ENCODE measurements around the gene OR6V1. TPM values are rescaled to one million over a fixed set of nuclear protein-coding genes. Genes with fewer than 3 reads are reported as not detected.

The OR6V1 gene
- total RNA-seq, 1 experiment from 2014 or later, result not detected

GRCh38 chr7:143046426-143046851 is 5.7 kb upstream of the OR6V1 start:
- TF ChIP-seq AR (CRISPR knock-in tag; IDR thresholded peaks at IDR 0.05) (no peak), SP1 (CRISPR knock-in tag; conservative IDR thresholded peaks at IDR 0.05) (no peak), FOXP4 (CRISPR knock-in tag; IDR thresholded peaks at IDR 0.05) (no peak)
- TF ChIP-seq, protein P1, sequence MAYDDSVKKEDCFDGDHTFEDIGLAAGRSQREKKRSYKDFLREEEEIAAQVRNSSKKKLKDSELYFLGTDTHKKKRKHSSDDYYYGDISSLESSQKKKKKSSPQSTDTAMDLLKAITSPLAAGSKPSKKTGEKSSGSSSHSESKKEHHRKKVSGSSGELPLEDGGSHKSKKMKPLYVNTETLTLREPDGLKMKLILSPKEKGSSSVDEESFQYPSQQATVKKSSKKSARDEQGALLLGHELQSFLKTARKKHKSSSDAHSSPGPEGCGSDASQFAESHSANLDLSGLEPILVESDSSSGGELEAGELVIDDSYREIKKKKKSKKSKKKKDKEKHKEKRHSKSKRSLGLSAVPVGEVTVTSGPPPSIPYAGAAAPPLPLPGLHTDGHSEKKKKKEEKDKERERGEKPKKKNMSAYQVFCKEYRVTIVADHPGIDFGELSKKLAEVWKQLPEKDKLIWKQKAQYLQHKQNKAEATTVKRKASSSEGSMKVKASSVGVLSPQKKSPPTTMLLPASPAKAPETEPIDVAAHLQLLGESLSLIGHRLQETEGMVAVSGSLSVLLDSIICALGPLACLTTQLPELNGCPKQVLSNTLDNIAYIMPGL (CRISPR knock-in tag; IDR thresholded peaks at IDR 0.05), result no peak
- no peaks in the 10 kb centered on the region; the same call in 1 of the 2 replicates for H3K27me3 Mint-ChIP-seq (ENCODE audit: low read depth)
- no peaks in the 10 kb centered on the region for H3K9me3 Mint-ChIP-seq
- no peaks in the 10 kb centered on the region for H3K4me1 Mint-ChIP-seq
- DNase-seq (ENCODE audit: low spot score), result no peak
- H3K36me3 Mint-ChIP-seq, result no peaks in the 10 kb centered on the region
- ChIA-PET POLR2A (no interaction called here), CTCF (interaction anchor here (3.0 kb wide), 1 partner anchor 169 kb away, joined by 10 read pairs; no protein-coding TSS in a partner anchor)
- H3K27ac Mint-ChIP-seq, result no peak overlapping the region
- no peak overlapping the region for H3K4me3 Mint-ChIP-seq
- ATAC-seq, result no peak

GRCh38 chr7:143047326-143047725 is 4.8 kb upstream of the OR6V1 start:
- H3K27ac Mint-ChIP-seq, result no peak overlapping the region
- no peaks in the 10 kb centered on the region for H3K4me1 Mint-ChIP-seq
- POLR2A ChIA-PET, result no interaction called here
- ATAC-seq (no peak), DNase-seq (ENCODE audit: low spot score) (no peak)
- CTCF ChIA-PET, result interaction anchor here (1.7 to 3.0 kb wide), 2 partner anchors 44 to 168 kb away, joined by 3 to 10 read pairs; no protein-coding TSS in a partner anchor
- no peaks in the 10 kb centered on the region for H3K9me3 Mint-ChIP-seq
- H3K4me3 Mint-ChIP-seq, result no peak overlapping the region
- no peaks in the 10 kb centered on the region; the same call in 1 of the 2 replicates for H3K27me3 Mint-ChIP-seq (ENCODE audit: low read depth)
- H3K36me3 Mint-ChIP-seq, result no peaks in the 10 kb centered on the region
- no peak for TF ChIP-seq NFYB (CRISPR knock-in tag; conservative IDR thresholded peaks at IDR 0.05; ENCODE audit: low read depth)
- TF ChIP-seq KAT7 (CRISPR knock-in tag; IDR thresholded peaks at IDR 0.05; ENCODE audit: borderline replicate concordance), result no peak
- TF ChIP-seq IRF1 (CRISPR knock-in tag; IDR thresholded peaks at IDR 0.05), result no peak
- no peak for TF ChIP-seq ETV6 (CRISPR knock-in tag; IDR thresholded peaks at IDR 0.05)
- no peak for TF ChIP-seq FOXK1 (CRISPR knock-in tag; IDR thresholded peaks at IDR 0.05)
- no peak for TF ChIP-seq CREB1 (CRISPR knock-in tag; IDR thresholded peaks at IDR 0.05)
- TF ChIP-seq ZNF423 (CRISPR knock-in tag; IDR thresholded peaks at IDR 0.05), result no peak
- no peak for TF ChIP-seq STAT6 (CRISPR knock-in tag; conservative IDR thresholded peaks at IDR 0.05; ENCODE audit: low read depth)
- no peak for TF ChIP-seq FOXJ3 (CRISPR knock-in tag; IDR thresholded peaks at IDR 0.05; ENCODE audit: borderline replicate concordance)
- TF ChIP-seq NFATC4 (CRISPR knock-in tag; IDR thresholded peaks at IDR 0.05), result no peak
- TF ChIP-seq ZNF671 (CRISPR knock-in tag; IDR thresholded peaks at IDR 0.05), result no peak
- TF ChIP-seq GRHL2 (CRISPR knock-in tag; IDR thresholded peaks at IDR 0.05; ENCODE audit: insufficient replicate concordance, severe bottlenecking), result no peak
- no peak for TF ChIP-seq IRF2 (CRISPR knock-in tag; IDR thresholded peaks at IDR 0.05; ENCODE audit: borderline replicate concordance, low read depth)
- TF ChIP-seq CREM (CRISPR knock-in tag; IDR thresholded peaks at IDR 0.05), result no peak
- no peak for TF ChIP-seq OVOL2 (CRISPR knock-in tag; IDR thresholded peaks at IDR 0.05; ENCODE audit: borderline replicate concordance)
- TF ChIP-seq, protein P2, sequence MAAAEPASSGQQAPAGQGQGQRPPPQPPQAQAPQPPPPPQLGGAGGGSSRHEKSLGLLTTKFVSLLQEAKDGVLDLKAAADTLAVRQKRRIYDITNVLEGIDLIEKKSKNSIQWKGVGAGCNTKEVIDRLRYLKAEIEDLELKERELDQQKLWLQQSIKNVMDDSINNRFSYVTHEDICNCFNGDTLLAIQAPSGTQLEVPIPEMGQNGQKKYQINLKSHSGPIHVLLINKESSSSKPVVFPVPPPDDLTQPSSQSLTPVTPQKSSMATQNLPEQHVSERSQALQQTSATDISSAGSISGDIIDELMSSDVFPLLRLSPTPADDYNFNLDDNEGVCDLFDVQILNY (CRISPR knock-in tag; IDR thresholded peaks at IDR 0.05), result no peak
- TF ChIP-seq, protein P3, sequence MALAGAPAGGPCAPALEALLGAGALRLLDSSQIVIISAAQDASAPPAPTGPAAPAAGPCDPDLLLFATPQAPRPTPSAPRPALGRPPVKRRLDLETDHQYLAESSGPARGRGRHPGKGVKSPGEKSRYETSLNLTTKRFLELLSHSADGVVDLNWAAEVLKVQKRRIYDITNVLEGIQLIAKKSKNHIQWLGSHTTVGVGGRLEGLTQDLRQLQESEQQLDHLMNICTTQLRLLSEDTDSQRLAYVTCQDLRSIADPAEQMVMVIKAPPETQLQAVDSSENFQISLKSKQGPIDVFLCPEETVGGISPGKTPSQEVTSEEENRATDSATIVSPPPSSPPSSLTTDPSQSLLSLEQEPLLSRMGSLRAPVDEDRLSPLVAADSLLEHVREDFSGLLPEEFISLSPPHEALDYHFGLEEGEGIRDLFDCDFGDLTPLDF (CRISPR knock-in tag; IDR thresholded peaks at IDR 0.05), result no peak
